ENCODE results near the gene MOV10L1. TPM values are rescaled to one million over a fixed set of nuclear protein-coding genes. Genes with fewer than 3 reads are reported as not detected.

Gene MOV10L1
- total and polyA plus RNA-seq, 9 of the 15 experiments (the other 6 are each of a cell fraction or from before 2014, with no cell fraction given) = 0.06 to 0.43 (median 0.15) TPM

DNA sequence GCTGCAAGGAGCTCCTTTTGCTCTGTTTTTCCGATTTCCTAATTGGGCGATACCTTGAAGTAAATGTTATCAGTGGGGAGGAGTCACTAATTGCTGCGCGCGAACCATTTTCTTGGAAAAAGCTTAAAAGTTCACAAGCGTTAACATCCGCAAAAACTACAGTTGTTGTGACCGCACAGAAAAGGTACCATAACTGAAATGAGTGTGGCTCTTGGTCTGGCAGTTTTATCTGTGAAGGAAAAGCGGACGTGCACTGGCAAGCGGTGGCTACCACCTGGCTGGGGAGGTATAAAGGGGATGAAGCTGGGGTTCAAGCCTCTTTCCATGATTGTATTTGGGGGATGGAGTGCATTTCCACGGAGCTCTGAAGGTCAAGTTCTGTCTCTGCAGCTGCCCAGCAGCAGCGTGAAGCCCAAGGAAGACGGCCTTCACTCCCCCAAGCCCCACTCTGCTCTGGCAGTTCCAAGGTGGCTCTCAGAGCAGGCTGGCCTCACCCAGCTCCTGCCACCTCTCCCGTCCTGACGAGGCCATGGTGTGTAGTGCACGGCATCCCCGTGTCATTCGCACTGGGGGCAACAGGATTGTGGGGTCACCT lies 27.5 kb downstream of the MOV10L1 start (continued):
- TF ChIP-seq PRMT5 (CRISPR knock-in tag; IDR thresholded peaks at IDR 0.05) (no peak), MED1 (CRISPR knock-in tag; IDR thresholded peaks at IDR 0.05; ENCODE audit: borderline replicate concordance) (no peak), CHD1 (IDR thresholded peaks at IDR 0.05; ENCODE audit: low read length) (no peak), NFE2L1 (tag; IDR thresholded peaks at IDR 0.05; ENCODE audit: borderline replicate concordance, low read depth) (no peak), ZZZ3 (IDR thresholded peaks at IDR 0.05) (no peak), NR4A1 (CRISPR knock-in tag; IDR thresholded peaks at IDR 0.05) (no peak), NR4A1 (tag; IDR thresholded peaks at IDR 0.05) (no peak), TRIM24 (IDR thresholded peaks at IDR 0.05) (no peak), MCM7 (IDR thresholded peaks at IDR 0.05) (no peak), ZNF217 (CRISPR knock-in tag; IDR thresholded peaks at IDR 0.05) (no peak), ZNF174 (CRISPR knock-in tag; IDR thresholded peaks at IDR 0.05) (no peak), WHSC1 (IDR thresholded peaks at IDR 0.05; ENCODE audit: low read length) (no peak), HCFC1 (IDR thresholded peaks at IDR 0.05; ENCODE audit: low read depth, low read length) (no peak), MCM2 (IDR thresholded peaks at IDR 0.05; ENCODE audit: low read depth) (no peak), ZNF444 (CRISPR knock-in tag; IDR thresholded peaks at IDR 0.05) (no peak), ZNF707 (CRISPR knock-in tag; conservative IDR thresholded peaks at IDR 0.05) (no peak), ZNF586 (CRISPR knock-in tag; conservative IDR thresholded peaks at IDR 0.05) (no peak), L3MBTL2 (IDR thresholded peaks at IDR 0.05) (0 out of 2 replicates have a peak, but pooled peaks have one; percentile 16), PHF21A (IDR thresholded peaks at IDR 0.05; ENCODE audit: borderline replicate concordance, low read depth) (no peak), ZNF184 (CRISPR knock-in tag; IDR thresholded peaks at IDR 0.05) (no peak)
- TF ChIP-seq, protein P1, sequence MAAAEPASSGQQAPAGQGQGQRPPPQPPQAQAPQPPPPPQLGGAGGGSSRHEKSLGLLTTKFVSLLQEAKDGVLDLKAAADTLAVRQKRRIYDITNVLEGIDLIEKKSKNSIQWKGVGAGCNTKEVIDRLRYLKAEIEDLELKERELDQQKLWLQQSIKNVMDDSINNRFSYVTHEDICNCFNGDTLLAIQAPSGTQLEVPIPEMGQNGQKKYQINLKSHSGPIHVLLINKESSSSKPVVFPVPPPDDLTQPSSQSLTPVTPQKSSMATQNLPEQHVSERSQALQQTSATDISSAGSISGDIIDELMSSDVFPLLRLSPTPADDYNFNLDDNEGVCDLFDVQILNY (CRISPR knock-in tag; IDR thresholded peaks at IDR 0.05) = no peak
- TF ChIP-seq, protein P2, sequence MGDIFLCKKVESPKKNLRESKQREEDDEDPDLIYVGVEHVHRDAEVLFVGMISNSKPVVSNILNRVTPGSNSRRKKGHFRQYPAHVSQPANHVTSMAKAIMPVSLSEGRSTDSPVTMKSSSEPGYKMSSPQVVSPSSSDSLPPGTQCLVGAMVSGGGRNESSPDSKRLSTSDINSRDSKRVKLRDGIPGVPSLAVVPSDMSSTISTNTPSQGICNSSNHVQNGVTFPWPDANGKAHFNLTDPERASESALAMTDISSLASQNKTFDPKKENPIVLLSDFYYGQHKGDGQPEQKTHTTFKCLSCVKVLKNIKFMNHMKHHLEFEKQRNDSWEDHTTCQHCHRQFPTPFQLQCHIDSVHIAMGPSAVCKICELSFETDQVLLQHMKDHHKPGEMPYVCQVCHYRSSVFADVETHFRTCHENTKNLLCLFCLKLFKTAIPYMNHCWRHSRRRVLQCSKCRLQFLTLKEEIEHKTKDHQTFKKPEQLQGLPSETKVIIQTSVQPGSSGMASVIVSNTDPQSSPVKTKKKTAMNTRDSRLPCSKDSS (IDR thresholded peaks at IDR 0.05; ENCODE audit: low read depth, partially characterized antibody) = no peak
- TF ChIP-seq, protein P3, sequence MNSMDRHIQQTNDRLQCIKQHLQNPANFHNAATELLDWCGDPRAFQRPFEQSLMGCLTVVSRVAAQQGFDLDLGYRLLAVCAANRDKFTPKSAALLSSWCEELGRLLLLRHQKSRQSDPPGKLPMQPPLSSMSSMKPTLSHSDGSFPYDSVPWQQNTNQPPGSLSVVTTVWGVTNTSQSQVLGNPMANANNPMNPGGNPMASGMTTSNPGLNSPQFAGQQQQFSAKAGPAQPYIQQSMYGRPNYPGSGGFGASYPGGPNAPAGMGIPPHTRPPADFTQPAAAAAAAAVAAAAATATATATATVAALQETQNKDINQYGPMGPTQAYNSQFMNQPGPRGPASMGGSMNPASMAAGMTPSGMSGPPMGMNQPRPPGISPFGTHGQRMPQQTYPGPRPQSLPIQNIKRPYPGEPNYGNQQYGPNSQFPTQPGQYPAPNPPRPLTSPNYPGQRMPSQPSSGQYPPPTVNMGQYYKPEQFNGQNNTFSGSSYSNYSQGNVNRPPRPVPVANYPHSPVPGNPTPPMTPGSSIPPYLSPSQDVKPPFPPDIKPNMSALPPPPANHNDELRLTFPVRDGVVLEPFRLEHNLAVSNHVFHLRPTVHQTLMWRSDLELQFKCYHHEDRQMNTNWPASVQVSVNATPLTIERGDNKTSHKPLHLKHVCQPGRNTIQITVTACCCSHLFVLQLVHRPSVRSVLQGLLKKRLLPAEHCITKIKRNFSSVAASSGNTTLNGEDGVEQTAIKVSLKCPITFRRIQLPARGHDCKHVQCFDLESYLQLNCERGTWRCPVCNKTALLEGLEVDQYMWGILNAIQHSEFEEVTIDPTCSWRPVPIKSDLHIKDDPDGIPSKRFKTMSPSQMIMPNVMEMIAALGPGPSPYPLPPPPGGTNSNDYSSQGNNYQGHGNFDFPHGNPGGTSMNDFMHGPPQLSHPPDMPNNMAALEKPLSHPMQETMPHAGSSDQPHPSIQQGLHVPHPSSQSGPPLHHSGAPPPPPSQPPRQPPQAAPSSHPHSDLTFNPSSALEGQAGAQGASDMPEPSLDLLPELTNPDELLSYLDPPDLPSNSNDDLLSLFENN (IDR thresholded peaks at IDR 0.05; ENCODE audit: low read depth in 2 of 2, low read length in 2 of 2) = peak in 1 of 2 experiments; percentile 71; a peak in 1 of 4 replicates
- TF ChIP-seq, protein P4, sequence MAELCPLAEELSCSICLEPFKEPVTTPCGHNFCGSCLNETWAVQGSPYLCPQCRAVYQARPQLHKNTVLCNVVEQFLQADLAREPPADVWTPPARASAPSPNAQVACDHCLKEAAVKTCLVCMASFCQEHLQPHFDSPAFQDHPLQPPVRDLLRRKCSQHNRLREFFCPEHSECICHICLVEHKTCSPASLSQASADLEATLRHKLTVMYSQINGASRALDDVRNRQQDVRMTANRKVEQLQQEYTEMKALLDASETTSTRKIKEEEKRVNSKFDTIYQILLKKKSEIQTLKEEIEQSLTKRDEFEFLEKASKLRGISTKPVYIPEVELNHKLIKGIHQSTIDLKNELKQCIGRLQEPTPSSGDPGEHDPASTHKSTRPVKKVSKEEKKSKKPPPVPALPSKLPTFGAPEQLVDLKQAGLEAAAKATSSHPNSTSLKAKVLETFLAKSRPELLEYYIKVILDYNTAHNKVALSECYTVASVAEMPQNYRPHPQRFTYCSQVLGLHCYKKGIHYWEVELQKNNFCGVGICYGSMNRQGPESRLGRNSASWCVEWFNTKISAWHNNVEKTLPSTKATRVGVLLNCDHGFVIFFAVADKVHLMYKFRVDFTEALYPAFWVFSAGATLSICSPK (IDR thresholded peaks at IDR 0.05; ENCODE audit: borderline replicate concordance) = no peak

Data from K562 (cell line).